Central memory CD4-positive, alpha-beta T cell (primary cell): ENCODE measurements around the gene MYO15B.

ENCODE experiments used
- DNase-seq: peaks from one replicate; pipeline ENCODE4 v3.0.0; 2022

Gene MYO15B

GRCh38 chr17:75641343-75641742, 53.7 kb downstream of the MYO15B start:
- no peak for DNase-seq

- DNase-seq: no peak
Measured at GRCh38 chr17:75642182-75642783, 54.7 kb downstream of the MYO15B start.

DNA sequence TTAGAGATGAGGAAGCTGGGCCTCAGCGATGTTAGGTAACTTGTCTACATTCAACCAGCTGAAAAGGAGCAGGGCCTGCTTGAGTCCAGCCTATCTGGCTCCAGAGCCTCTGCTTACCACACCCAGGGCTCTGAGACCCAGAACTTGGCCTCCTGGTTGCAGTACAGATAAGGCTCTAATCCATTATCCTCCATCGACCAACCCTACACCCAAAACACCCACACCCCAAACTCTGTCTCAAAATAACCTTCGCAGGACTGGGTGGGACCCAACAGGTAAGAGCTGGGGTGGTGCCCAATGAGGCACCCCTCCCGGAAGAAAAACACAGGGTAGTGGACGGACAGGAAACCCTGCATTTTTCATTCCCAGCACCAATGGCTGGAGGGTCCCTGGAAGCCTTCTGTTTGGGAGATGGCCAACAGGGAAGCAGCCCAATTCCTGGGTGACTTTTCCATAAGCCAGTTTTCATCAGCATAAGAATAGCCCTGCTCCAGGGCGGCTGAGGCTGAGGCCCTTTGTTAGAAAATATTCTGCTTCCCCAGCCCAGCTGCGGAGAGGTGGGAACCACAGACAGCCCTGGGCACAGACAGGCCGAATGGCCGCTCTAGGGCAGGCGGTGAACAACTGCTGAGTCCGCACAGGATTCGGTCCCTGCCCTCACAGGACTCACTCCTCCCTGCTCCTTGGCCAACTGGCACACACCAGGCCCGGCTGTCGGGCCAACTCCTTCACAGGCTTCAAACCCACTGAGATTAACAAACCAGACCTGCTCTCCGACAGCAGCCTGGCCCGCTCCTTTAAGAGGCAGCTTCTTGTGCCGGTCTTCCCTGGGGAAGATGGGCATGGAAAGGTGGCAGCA, 55.4 kb downstream of the MYO15B start:
- DNase-seq: no peak

- DNase-seq: no peak
Measured at GRCh38 chr17:75643643-75644017, 56.0 kb downstream of the MYO15B start.

DNA sequence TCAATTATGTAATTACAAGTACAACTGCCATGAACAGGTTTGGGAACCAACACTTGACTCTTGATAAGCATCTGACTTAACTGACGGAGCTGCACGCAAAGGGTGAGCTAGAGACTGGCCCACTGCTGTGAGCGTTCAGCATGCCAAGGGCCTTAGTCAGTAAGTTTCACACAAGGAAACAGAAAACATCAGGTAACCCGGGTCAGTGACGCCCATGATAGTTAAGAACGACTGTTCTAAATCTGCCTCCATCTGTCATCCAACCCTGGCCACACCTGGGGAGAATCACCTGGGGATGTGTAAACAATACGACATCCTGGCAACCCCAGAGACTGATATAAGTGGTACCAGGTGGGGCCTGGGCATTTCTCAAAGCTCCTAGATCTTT, 57.9 kb downstream of the MYO15B start:
- no peak for DNase-seq

DNA sequence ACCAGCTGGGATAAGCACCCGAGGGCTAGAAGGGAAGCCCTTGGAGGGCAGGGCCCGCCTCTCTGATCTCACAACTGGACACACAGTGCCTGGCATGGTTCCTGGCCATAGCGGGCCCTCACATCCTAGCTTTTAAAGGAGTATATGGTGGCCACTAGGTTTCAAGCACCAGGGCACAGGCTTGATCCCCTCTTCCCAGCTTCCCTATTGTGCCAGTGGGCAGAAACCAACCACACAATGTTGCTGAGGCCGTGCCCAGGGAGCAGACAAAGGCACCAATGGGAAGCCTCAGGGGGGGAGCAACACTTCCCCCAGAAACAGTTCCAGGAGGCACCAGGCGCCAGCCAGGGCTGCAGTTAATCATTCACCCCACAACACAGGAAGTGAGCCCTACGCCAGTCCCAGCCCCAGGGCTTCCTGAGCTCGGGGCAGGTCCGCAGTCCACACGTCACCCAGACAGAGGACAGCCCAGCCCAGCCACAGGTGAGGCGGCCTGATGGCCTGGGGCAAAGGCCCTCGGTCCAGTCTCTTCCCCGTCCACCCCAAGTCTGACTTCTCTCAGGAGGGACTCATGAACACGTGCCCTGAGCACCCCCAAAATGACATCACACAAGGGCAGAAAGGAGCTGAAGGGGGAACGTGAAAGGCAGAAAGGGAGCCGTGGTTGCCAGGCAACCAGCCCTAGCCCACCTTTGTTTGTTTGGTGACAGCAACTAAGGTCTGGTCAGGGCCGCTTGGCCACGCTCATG, 58.5 kb downstream of the MYO15B start:
- no peak for DNase-seq

- DNase-seq: no peak
Measured at GRCh38 chr17:75646638-75646992, 59.0 kb downstream of the MYO15B start.

DNA sequence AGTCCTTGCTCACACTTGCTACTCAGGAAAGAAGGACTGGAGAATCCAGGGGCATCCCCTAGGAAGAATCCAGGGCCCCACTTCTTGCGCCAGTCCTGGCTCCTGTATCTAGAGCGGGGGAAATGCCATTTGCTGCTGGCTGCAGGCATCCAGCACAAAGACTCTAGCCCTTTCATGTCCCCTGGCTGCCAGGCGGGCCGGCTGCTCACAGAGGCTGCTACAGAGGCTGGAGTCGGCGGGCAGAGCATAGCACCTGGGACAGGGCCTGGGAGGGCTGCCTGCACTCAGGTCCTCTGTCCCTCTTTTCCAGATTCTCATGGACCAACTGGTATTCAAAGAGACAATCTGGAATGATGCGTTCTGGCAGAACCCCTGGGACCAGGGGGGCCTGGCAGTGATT, 59.5 kb downstream of the MYO15B start:
- no peak for DNase-seq

DNA sequence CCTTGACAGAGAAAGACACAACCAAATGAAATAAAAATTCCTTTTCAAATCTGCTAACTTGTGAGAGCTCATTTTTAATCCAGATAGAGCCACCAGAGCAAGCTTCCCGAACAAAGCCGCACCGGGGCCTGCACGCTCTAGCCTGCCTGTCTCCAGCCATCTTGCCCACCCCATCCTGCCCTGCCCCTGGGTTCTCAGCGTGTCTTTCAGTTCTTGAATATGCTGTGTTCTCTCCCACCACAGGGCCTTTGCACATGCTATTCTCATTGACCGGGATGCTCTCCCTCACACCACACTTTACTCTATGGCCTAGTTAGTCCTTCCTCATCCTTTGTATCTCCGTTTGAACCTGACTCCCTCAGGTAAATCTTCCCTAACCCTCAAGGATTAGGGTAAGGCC, 60.3 kb downstream of the MYO15B start:
- no peak for DNase-seq

GRCh38 chr17:75649687-75650086, 62.1 kb downstream of the MYO15B start:
- DNase-seq: no peak

DNA sequence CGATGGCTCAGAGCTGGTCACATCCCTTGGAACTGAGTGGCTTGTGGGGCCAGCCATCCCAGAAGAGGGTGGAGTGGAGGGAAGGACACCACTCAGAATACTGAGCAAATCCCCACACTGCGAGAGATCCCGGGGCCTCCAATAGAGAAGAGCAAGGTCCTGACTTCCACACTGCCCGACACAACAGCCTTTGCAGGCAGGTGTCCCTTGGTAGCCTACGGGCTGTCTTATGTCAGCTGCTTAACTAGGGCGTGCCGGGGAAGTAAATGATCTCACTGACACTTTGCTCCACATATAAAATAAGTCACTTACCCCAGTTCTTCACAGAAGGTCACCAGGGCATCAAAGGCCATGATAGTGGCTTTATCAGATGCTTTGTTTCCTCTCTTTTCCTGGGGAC, 63.3 kb downstream of the MYO15B start:
- DNase-seq: no peak

DNA sequence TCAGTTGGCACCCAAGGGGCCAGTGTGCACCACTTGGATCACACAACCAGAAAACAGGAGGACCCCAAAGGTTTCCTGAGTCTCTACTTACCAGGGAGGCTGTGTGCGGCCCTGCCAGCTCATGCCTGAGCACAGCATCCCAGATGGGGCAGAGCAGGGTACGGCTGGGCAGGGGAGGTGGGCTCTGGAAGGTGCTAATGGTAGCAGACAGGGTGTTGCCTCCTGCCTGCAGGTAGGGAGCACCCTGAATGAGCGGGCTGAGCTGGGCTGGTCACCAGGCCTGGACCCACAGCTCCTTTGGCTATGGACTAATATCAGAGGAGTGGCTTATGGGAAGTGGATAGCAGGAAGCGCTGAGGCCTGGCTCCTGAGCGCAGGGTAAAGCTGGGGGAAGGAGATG, 64.7 kb downstream of the MYO15B start:
- DNase-seq: no peak

GRCh38 chr17:75652934-75653549, 65.4 kb downstream of the MYO15B start:
- DNase-seq: no peak

GRCh38 chr17:75654176-75654575, 66.6 kb downstream of the MYO15B start:
- no peak for DNase-seq

GRCh38 chr17:75658237-75658636, 70.6 kb downstream of the MYO15B start:
- DNase-seq: no peak

GRCh38 chr17:75661531-75661930, 73.9 kb downstream of the MYO15B start:
- DNase-seq: no peak

GRCh38 chr17:75662511-75662910, 74.9 kb downstream of the MYO15B start:
- no peak for DNase-seq

- no peak for DNase-seq
Measured at GRCh38 chr17:75664099-75664549, 76.5 kb downstream of the MYO15B start.

- DNase-seq: no peak
Measured at GRCh38 chr17:75665981-75666380, 78.4 kb downstream of the MYO15B start.

DNA sequence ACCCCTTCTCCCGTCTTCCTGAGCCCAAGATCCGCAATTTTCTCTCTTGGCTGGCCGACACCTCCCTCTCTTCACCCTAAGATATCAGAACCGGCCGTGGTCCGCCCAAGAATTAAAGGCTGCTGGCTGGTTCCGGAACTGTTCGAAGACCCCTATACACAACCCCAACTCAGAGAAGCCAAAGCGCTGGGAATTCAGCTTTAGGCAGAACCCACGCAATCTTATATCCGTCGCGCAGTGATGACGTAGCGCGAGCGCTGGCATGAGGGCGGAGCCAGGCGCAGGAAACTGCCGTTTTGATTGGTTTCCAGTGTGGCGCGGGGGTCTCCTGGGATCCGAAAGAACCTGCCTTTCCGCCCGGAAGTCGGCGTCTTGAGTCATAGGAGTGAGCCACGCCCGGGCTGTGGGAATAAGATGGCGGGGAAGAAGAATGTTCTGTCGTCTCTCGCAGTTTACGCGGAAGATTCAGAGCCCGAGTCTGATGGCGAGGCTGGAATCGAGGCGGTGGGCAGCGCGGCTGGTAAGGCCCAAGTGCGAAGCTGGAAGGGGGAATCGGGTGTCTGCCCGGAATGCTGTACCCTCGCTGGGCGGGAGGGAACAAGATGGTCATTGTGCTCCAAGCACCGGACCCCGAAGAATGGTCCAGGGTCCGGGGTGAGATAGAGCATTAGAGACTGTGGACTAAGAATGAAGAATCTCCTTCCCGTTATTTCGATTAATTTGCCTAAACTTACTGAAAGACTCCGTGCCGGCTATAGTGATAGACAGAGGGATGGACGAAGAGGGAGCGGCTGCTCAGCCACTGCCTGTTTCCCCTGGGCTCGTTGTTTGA, 79.6 kb downstream of the MYO15B start, which contains the start of the genes RECQL5 and SAP30BP:
Gene RECQL5 (minus strand): TSS at position 196 of the 832 bp plus-strand sequence. CDS start 597 bp downstream, outside the sequence.
Gene SAP30BP (plus strand): TSS at position 380 of the 832 bp plus-strand sequence. CDS start 35 bp downstream, at position 415.
- DNase-seq: peak; percentile 96

GRCh38 chr17:75667825-75668224, 80.2 kb downstream of the MYO15B start:
- DNase-seq: no peak

GRCh38 chr17:75668489-75668888, 80.9 kb downstream of the MYO15B start:
- DNase-seq: no peak
